HG03280 (cell line): ENCODE measurements around the gene NUB1.

ENCODE experiments used
- ATAC-seq: cut with Tn5 transposase; IDR thresholded peaks from one replicate; pipeline ENCODE4 v1.9.1; 2021; ENCODE audit warnings: mild to moderate bottlenecking, moderate library complexity; ENCODE audit not compliant: unreplicated experiment

NUB1 gene

GRCh38 chr7:151422212-151422611, 80.6 kb downstream of the NUB1 start:
- no peak for ATAC-seq

- ATAC-seq, result no peak
These were observed 81.6 kb downstream of the NUB1 start for GRCh38 chr7:151423226-151423625.

- ATAC-seq, result no peak
These were observed 82.3 kb downstream of the NUB1 start for GRCh38 chr7:151423936-151424335.

- no peak for ATAC-seq
These were observed 83.2 kb downstream of the NUB1 start for GRCh38 chr7:151424799-151425198.

- no peak for ATAC-seq
These were observed 84.2 kb downstream of the NUB1 start for GRCh38 chr7:151425670-151426440.

- no peak for ATAC-seq
These were observed 84.9 kb downstream of the NUB1 start for GRCh38 chr7:151426441-151426903.

DNA sequence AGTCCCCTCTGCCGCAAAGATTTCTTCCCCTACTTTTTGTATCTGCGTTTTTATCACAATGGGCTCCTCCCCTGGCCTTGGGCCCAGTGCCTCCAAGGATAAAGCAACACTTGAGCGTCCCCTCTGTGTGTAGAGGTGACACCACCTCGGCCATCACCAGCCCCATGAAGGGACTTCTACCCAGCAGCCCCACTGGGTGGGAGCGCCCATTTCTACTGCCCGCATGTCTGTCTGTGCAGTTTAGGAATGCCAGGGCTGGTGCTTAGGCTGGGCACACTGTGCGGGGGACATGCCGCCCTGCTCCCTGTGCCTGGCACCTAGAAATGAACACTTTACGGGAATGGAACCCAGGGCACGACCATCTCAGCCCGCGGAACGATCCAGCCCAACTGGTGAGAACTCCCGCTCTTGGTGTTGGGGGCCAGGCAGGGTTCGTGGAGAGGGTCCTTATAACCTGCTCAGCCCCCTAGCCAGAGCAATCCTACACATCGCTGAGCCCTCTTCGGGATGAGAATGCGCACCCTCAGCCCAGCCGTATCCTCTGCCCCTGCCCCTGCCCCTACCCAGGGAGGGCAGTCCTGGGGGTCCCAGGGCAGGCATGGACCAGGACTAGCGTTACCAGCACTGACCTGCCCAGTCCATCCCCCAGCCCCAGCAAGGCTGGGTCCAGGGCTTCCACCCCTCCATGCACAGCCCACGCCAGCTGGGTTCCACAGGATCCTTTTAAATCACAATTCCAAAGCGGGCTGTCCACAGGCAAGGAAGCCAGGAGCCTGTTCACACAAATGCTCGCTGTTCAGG, 85.5 kb downstream of the NUB1 start:
- no peak for ATAC-seq

DNA sequence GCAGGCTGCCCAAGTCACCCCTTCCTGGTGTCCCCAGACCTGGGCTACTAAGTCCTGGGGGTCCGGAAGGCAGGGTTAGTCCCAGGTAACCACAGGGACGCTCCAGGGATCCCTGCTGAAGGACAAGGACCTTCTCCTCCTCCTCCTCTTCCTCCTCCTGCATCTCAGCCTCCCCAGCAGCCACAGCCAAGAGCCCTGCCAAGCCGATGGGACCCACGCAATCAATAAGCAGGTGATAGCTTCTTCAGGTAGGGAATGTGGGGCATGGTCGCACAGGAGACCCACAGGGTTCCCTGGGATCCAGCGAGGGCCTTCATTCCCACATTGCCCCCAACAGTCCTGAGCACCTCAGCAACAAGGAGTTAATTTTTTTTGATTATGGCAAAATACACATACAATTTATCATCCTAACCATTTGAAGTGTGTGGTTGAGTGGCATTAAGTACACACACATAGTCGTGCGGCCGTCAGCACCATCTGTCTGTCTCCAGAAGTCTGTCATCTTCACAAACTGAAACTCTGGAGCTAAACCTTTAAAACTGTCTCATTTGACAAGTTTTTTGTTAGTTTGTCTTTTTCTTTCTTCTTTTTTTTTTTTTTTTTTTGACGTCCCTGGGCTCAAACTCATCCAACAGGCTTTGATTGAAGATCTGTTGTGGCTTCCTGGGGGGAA, 86.2 kb downstream of the NUB1 start:
- no peak for ATAC-seq
